GM10266 (cell line): ENCODE data around the gene NKIRAS2.

Experiments
- DNase-seq: peaks from one replicate; pipeline ENCODE4 v3.0.0; 2012; ENCODE audit errors: extremely low spot score
- CTCF ChIP-seq: IDR thresholded peaks from 2 replicates; pipeline ENCODE4 v1.5.1; 2012; ENCODE audit warnings: mild to moderate bottlenecking, low read depth; ENCODE audit not compliant: control insufficient read depth, insufficient read depth; ENCODE audit errors: missing control alignments

NKIRAS2 gene

GRCh38 chr17:42072323-42073187 lies 52.7 kb downstream of the NKIRAS2 start:
- no peak for TF ChIP-seq CTCF
- no peak for DNase-seq
